Left lung (tissue), 10 donors: ENCODE results near the gene OTC. TPM values are rescaled to one million over a fixed set of nuclear protein-coding genes. Genes with fewer than 3 reads are reported as not detected.

ENCODE experiments used
- ATAC-seq: fragments of 200-7000 bp; cut with Tn5 transposase; one replicate; pipeline ENCODE4 v1.9.1; 2020; ENCODE audit warnings: moderate library complexity
- DNase-seq, 4 donors: peaks; one replicate each; pipeline ENCODE4 v3.0.0-alpha.2; 2013 to 2020
- H3K27ac ChIP-seq, 2 donors: fragments of 200-600 bp; sonication (generic) in 1 of 2; one replicate each; pipeline versions ENCODE4 v1.5.0 to v1.8.0; 2020 to 2021
- H3K27me3 ChIP-seq, 2 donors: fragments of 200-600 bp; sonication (generic) in 1 of 2; one replicate each; pipeline versions ENCODE4 v1.5.0 to v1.8.0; 2020 to 2021
- H3K36me3 ChIP-seq, 2 donors: fragments of 200-600 bp; sonication (generic) in 1 of 2; one replicate each; pipeline versions ENCODE4 v1.5.0 to v1.8.0; 2020 to 2021
- H3K4me1 ChIP-seq, 2 donors: fragments of 200-600 bp; one replicate each; pipeline ENCODE4 v1.8.0; 2021
- H3K4me3 ChIP-seq, 2 donors: fragments of 200-600 bp; sonication (generic) in 1 of 2; one replicate each; pipeline versions ENCODE4 v1.5.0 to v1.8.0; 2020 to 2021; ENCODE audit warnings: mild to moderate bottlenecking in 1 of 2
- H3K9me3 ChIP-seq, 2 donors: fragments of 200-600 bp; sonication (generic) in 1 of 2; one replicate each; pipeline versions ENCODE4 v1.5.0 to v1.8.0; 2020 to 2021
- CTCF ChIP-seq, 2 donors: fragments of 200-600 bp; sonication (generic) in 1 of 2; IDR thresholded peaks; one replicate each; pipeline versions ENCODE4 v1.5.0 to v1.8.0; 2021; ENCODE audit warnings: antibody characterized with exemption in 2 of 2
- intact Hi-C, 2 donors: fragments of 100-400 bp; cut with DNase I; formaldehyde crosslinking; loops; one replicate each; pipeline versions ENCODE4 v1.11.2 to v1.14.2; 2022
- polyA plus RNA-seq, 6 donors: library from polyadenylated mRNA; unstranded; fragments of 120-200 nt; gene quantifications; one replicate each; pipeline ENCODE4 v1.2.1, GENCODE V29; 2013; ENCODE audit not compliant: insufficient read length in 6 of 6
- total RNA-seq, 2 donors: library from RNA; stranded (reverse); fragmentation: NEBNext Ultra II Directional; extraction: Animal tissue kit (Norgen Biotek cat#: 25700); gene quantifications; one replicate each; pipeline ENCODE4 v1.2.1, GENCODE V29; 2021
- donor health status: DM: no; HTN: yes; CAD: no.
- donor health status: DM: no; HTN: no; CAD: no.

Gene OTC
- total and polyA plus RNA-seq, 8 donors = 0.14 to 1.5 (median 0.26) TPM; not detected in 3

- Histone ChIP-seq H3K9me3 (no peaks in the 10 kb centered on the region), H3K27me3 (peaks cover 0 to 6% of the 10 kb centered on the region in 2 donors), H3K4me3 (no peak overlapping the region), H3K4me1 (no peaks in the 10 kb centered on the region), H3K36me3 (no peaks in the 10 kb centered on the region), H3K27ac (no peak overlapping the region)
- ATAC-seq = no peak
- no peak for TF ChIP-seq CTCF (IDR thresholded peaks at IDR 0.05)
- DNase-seq = no peak
- intact Hi-C loops = no loop called here
These were observed 15.7 kb upstream of the OTC start for GRCh38 chrX:38336538-38337240.

GRCh38 chrX:38341442-38341841, 11.0 kb upstream of the OTC start:
- ATAC-seq (no peak), DNase-seq (no peak)
- peaks cover 0 to 6% of the 10 kb centered on the region in 2 donors for H3K27me3 ChIP-seq
- no peaks in the 10 kb centered on the region for H3K36me3 ChIP-seq
- H3K9me3 ChIP-seq = no peaks in the 10 kb centered on the region
- TF ChIP-seq CTCF (IDR thresholded peaks at IDR 0.05) = no peak
- H3K27ac ChIP-seq = no peak overlapping the region
- H3K4me3 ChIP-seq = no peak overlapping the region
- intact Hi-C loops = no loop called here
- peaks cover 0 to under 1% of the 10 kb centered on the region in 2 donors for H3K4me1 ChIP-seq

GRCh38 chrX:38342853-38343778, 9.3 kb upstream of the OTC start:
- H3K4me1 ChIP-seq = peaks cover 0 to 12% of the 10 kb centered on the region in 2 donors
- no peak overlapping the region for H3K27ac ChIP-seq
- ATAC-seq = no peak
- H3K27me3 ChIP-seq = peaks cover 0 to 6% of the 10 kb centered on the region in 2 donors
- DNase-seq = no peak
- H3K36me3 ChIP-seq = no peaks in the 10 kb centered on the region
- TF ChIP-seq CTCF (IDR thresholded peaks at IDR 0.05) = no peak
- no peaks in the 10 kb centered on the region for H3K9me3 ChIP-seq
- H3K4me3 ChIP-seq = no peak overlapping the region
- intact Hi-C loops = no loop called here

GRCh38 chrX:38346150-38346549, 6.3 kb upstream of the OTC start:
- Histone ChIP-seq H3K9me3 (no peaks in the 10 kb centered on the region), H3K4me3 (no peak overlapping the region), H3K4me1 (peaks cover 0 to 12% of the 10 kb centered on the region in 2 donors), H3K27me3 (no peaks in the 10 kb centered on the region), H3K27ac (no peak overlapping the region), H3K36me3 (no peaks in the 10 kb centered on the region)
- ATAC-seq (no peak), DNase-seq (no peak)
- intact Hi-C loops = no loop called here
- TF ChIP-seq CTCF (IDR thresholded peaks at IDR 0.05) = no peak

- ATAC-seq (peak; percentile 75), DNase-seq (no peak)
- Histone ChIP-seq H3K4me3 (no peak overlapping the region), H3K4me1 (peaks cover 0 to 12% of the 10 kb centered on the region in 2 donors), H3K9me3 (no peaks in the 10 kb centered on the region), H3K27me3 (no peaks in the 10 kb centered on the region), H3K36me3 (no peaks in the 10 kb centered on the region), H3K27ac (peak overlapping the region in 1 of 2 donors; percentile 58)
- intact Hi-C loops = no loop called here
- no peak for TF ChIP-seq CTCF (IDR thresholded peaks at IDR 0.05)
These were observed 5.3 kb upstream of the OTC start for GRCh38 chrX:38347136-38347535.
